CD4-positive, alpha-beta memory T cell (primary cell): ENCODE measurements around the gene DUSP12. TPM values are rescaled to one million over a fixed set of nuclear protein-coding genes. Genes with fewer than 3 reads are reported as not detected.

Experiments
- CTCF ChIA-PET: fragments of 350-600 bp; sonication (Branson Sonifier 250); formaldehyde crosslinking; loops from one replicate; lab custom pipeline; 2021; ENCODE audit warnings: inconsistent platforms; ENCODE audit not compliant: partially characterized antibody; lab: Charles Lee
- POLR2A ChIA-PET: fragments of 350-600 bp; sonication (Branson Sonifier 250); formaldehyde crosslinking; loops from one replicate; lab custom pipeline; 2021; ENCODE audit not compliant: partially characterized antibody; lab: Charles Lee
- DNase-seq, 5 donors: peaks; one replicate each; pipeline versions ENCODE4 v3.0.0 to v3.0.0-alpha.2; 2020 to 2022; ENCODE audit warnings: mixed read lengths in 1 of 5
- H3K27ac ChIP-seq: one replicate; pipeline ENCODE4 v1.7.0; 2013; ENCODE audit warnings: low read depth, low read length
- H3K27me3 ChIP-seq: 2 replicates; pipeline ENCODE4 v1.7.0; 2013; ENCODE audit warnings: mild to moderate bottlenecking, low read length, moderate library complexity; ENCODE audit not compliant: insufficient read depth
- H3K36me3 ChIP-seq: 2 replicates; pipeline ENCODE4 v1.7.0; 2013; ENCODE audit warnings: mild to moderate bottlenecking, low read length, moderate library complexity; ENCODE audit not compliant: insufficient read depth
- H3K4me1 ChIP-seq: 2 replicates; pipeline ENCODE4 v1.7.0; 2013; ENCODE audit warnings: mild to moderate bottlenecking, low read length, moderate library complexity; ENCODE audit not compliant: insufficient read depth
- H3K4me3 ChIP-seq, 2 donors: one replicate each; pipeline ENCODE4 v1.7.0; 2013; ENCODE audit warnings: low read length in 2 of 2, mild to moderate bottlenecking in 1 of 2
- H3K9me3 ChIP-seq, 2 donors: one replicate each; pipeline ENCODE4 v1.7.0; 2013; ENCODE audit warnings: low read length in 2 of 2, control low read depth in 1 of 2; ENCODE audit not compliant: control insufficient read depth in 1 of 2
- H3K27ac Mint-ChIP-seq, 7 donors: one replicate each; pipeline ENCODE4 v1.8.0; 2020 to 2021; ENCODE audit warnings: mixed read lengths in 7 of 7, mild to moderate bottlenecking in 6 of 7, inconsistent platforms in 3 of 7, moderate library complexity in 3 of 7
- H3K27me3 Mint-ChIP-seq, 2 donors: one replicate each; pipeline ENCODE4 v1.8.0; 2020 to 2021; ENCODE audit warnings: mixed read lengths in 2 of 2
- H3K36me3 Mint-ChIP-seq, 2 donors: one replicate each; pipeline ENCODE4 v1.8.0; 2020 to 2021; ENCODE audit warnings: mixed read lengths in 2 of 2, inconsistent platforms in 1 of 2, mild to moderate bottlenecking in 1 of 2
- H3K4me1 Mint-ChIP-seq, 4 donors: one replicate each; pipeline ENCODE4 v1.8.0; 2020 to 2021; ENCODE audit warnings: mixed read lengths in 4 of 4, mild to moderate bottlenecking in 1 of 4
- H3K4me3 Mint-ChIP-seq, 8 donors: one replicate each; pipeline ENCODE4 v1.8.0; 2020 to 2021; ENCODE audit warnings: mixed read lengths in 8 of 8, mild to moderate bottlenecking in 7 of 8, moderate library complexity in 6 of 8, inconsistent platforms in 3 of 8
- H3K9me3 Mint-ChIP-seq, 8 donors: one replicate each; pipeline ENCODE4 v1.8.0; 2020 to 2021; ENCODE audit warnings: mixed read lengths in 8 of 8, mild to moderate bottlenecking in 5 of 8, inconsistent platforms in 3 of 8, moderate library complexity in 1 of 8
- intact Hi-C: fragments of 100-400 bp; cut with micrococcal nuclease; formaldehyde crosslinking; loops from one replicate; pipeline ENCODE4 v1.15.1; 2023
- polyA plus RNA-seq, 2 donors: library from polyadenylated mRNA; unstranded; fragments of 300-500 nt; fragmentation: Illumina TruSeq; gene quantifications; one replicate each; pipeline ENCODE4 v1.2.3, GENCODE V29; 2021
- total RNA-seq, 2 experiments: library from RNA; stranded (reverse); gene quantifications; one replicate each; pipeline ENCODE4 v1.2.3, GENCODE V29; 2021

Gene DUSP12
- total and polyA plus RNA-seq, 4 experiments from 2014 or later: 30.4 to 86.5 (median 42.7) TPM

GRCh38 chr1:161709373-161709772 is 40.2 kb upstream of the DUSP12 start:
- H3K4me3 Mint-ChIP-seq: no peak overlapping the region

GRCh38 chr1:161710560-161710959 is 39.0 kb upstream of the DUSP12 start:
- no peaks in the 10 kb centered on the region for H3K4me1 Mint-ChIP-seq
- no peaks in the 10 kb centered on the region for H3K4me1 ChIP-seq
- no peaks in the 10 kb centered on the region for H3K36me3 Mint-ChIP-seq
- CTCF ChIA-PET: no interaction called here
- POLR2A ChIA-PET: no interaction called here
- no peaks in the 10 kb centered on the region for H3K9me3 ChIP-seq
- peaks cover 0 to 7% of the 10 kb centered on the region in 2 donors for H3K27me3 Mint-ChIP-seq
- no peak overlapping the region for H3K27ac ChIP-seq
- H3K27me3 ChIP-seq: no peaks in the 10 kb centered on the region
- no peak for DNase-seq
- no peaks in the 10 kb centered on the region for H3K9me3 Mint-ChIP-seq
- H3K36me3 ChIP-seq: no peaks in the 10 kb centered on the region
- no peak overlapping the region for H3K4me3 Mint-ChIP-seq
- no peak overlapping the region for H3K27ac Mint-ChIP-seq
- intact Hi-C loops: no loop called here
- H3K4me3 ChIP-seq: no peak overlapping the region

More at GRCh38 chr1:161709373-161709772, 40.2 kb upstream of the DUSP12 start:
- ChIA-PET POLR2A (no interaction called here), CTCF (no interaction called here)
- Mint-ChIP-seq H3K27ac (no peak overlapping the region), H3K27me3 (peaks cover 0 to 5% of the 10 kb centered on the region in 2 donors), H3K36me3 (no peaks in the 10 kb centered on the region), H3K4me1 (no peaks in the 10 kb centered on the region), H3K9me3 (no peaks in the 10 kb centered on the region)
- Histone ChIP-seq H3K36me3 (no peaks in the 10 kb centered on the region), H3K4me1 (no peaks in the 10 kb centered on the region), H3K4me3 (no peak overlapping the region), H3K9me3 (no peaks in the 10 kb centered on the region), H3K27me3 (no peaks in the 10 kb centered on the region), H3K27ac (no peak overlapping the region)
- intact Hi-C loops: no loop called here
- DNase-seq: no peak

GRCh38 chr1:161718559-161719324 is 30.8 kb upstream of the DUSP12 start:
- no peaks in the 10 kb centered on the region for H3K36me3 Mint-ChIP-seq
- no peaks in the 10 kb centered on the region for H3K9me3 ChIP-seq
- H3K27ac Mint-ChIP-seq: peak overlapping the region in 1 of 7 donors; percentile 5
- no peaks in the 10 kb centered on the region for H3K36me3 ChIP-seq
- H3K4me3 Mint-ChIP-seq: no peak overlapping the region
- peaks cover 0 to 8% of the 10 kb centered on the region in 2 donors for H3K27me3 Mint-ChIP-seq
- H3K27me3 ChIP-seq: no peaks in the 10 kb centered on the region
- H3K9me3 Mint-ChIP-seq: no peaks in the 10 kb centered on the region
- H3K4me1 ChIP-seq: peaks cover 4% of the 10 kb centered on the region
- H3K27ac ChIP-seq: no peak overlapping the region
- H3K4me3 ChIP-seq: no peak overlapping the region
- no peak for DNase-seq
- CTCF ChIA-PET: no interaction called here
- POLR2A ChIA-PET: interaction anchor here (0.7 kb wide), 1 partner anchor 8 kb away, joined by 3 read pairs; no protein-coding TSS in a partner anchor
- intact Hi-C loops: no loop called here
- H3K4me1 Mint-ChIP-seq: peaks cover 0 to 7% (median 5%) of the 10 kb centered on the region in 4 donors

GRCh38 chr1:161719325-161719611 is 30.3 kb upstream of the DUSP12 start:
- peaks cover 4% of the 10 kb centered on the region for H3K4me1 ChIP-seq
- no peak overlapping the region for H3K4me3 ChIP-seq
- no peak overlapping the region for H3K27ac ChIP-seq
- H3K4me1 Mint-ChIP-seq: peaks cover 0 to 7% (median 5%) of the 10 kb centered on the region in 4 donors
- no peaks in the 10 kb centered on the region for H3K27me3 ChIP-seq
- CTCF ChIA-PET: no interaction called here
- H3K9me3 Mint-ChIP-seq: no peaks in the 10 kb centered on the region
- H3K36me3 ChIP-seq: no peaks in the 10 kb centered on the region
- no peak overlapping the region for H3K4me3 Mint-ChIP-seq
- H3K9me3 ChIP-seq: no peaks in the 10 kb centered on the region
- no peak overlapping the region for H3K27ac Mint-ChIP-seq
- intact Hi-C loops: no loop called here
- H3K27me3 Mint-ChIP-seq: peaks cover 0 to 8% of the 10 kb centered on the region in 2 donors
- no peak for DNase-seq
- POLR2A ChIA-PET: no interaction called here
- H3K36me3 Mint-ChIP-seq: no peaks in the 10 kb centered on the region

- ChIA-PET CTCF (no interaction called here), POLR2A (no interaction called here)
- intact Hi-C loops: no loop called here
- H3K27me3 Mint-ChIP-seq: peaks cover 0 to 8% of the 10 kb centered on the region in 2 donors
- no peak overlapping the region for H3K4me3 Mint-ChIP-seq
- H3K36me3 Mint-ChIP-seq: no peaks in the 10 kb centered on the region
- no peaks in the 10 kb centered on the region for H3K9me3 ChIP-seq
- no peak overlapping the region for H3K4me3 ChIP-seq
- peaks cover 0 to 13% (median 10%) of the 10 kb centered on the region in 4 donors for H3K4me1 Mint-ChIP-seq
- H3K27ac Mint-ChIP-seq: no peak overlapping the region
- H3K36me3 ChIP-seq: no peaks in the 10 kb centered on the region
- no peaks in the 10 kb centered on the region for H3K9me3 Mint-ChIP-seq
- no peaks in the 10 kb centered on the region for H3K27me3 ChIP-seq
- DNase-seq: no peak
- H3K27ac ChIP-seq: no peak overlapping the region
- peaks cover 4% of the 10 kb centered on the region for H3K4me1 ChIP-seq
These were observed 29.2 kb upstream of the DUSP12 start for GRCh38 chr1:161720422-161720821.

- DNase-seq: no peak
- H3K27ac ChIP-seq: no peak within 1 kb of the TSS
- no peaks in the 10 kb centered on the region for H3K9me3 Mint-ChIP-seq
- H3K4me3 Mint-ChIP-seq: no peak within 1 kb of the TSS
- H3K27me3 ChIP-seq: no peaks in the 10 kb centered on the region
- ChIA-PET POLR2A (no interaction called here), CTCF (interaction anchor here (2.9 kb wide), 1 partner anchor 17 kb away, joined by 8 read pairs; no protein-coding TSS in a partner anchor)
- no peaks in the 10 kb centered on the region for H3K9me3 ChIP-seq
- H3K27me3 Mint-ChIP-seq: peaks cover 0 to 4% of the 10 kb centered on the region in 2 donors
- peaks cover 6 to 21% (median 16%) of the 10 kb centered on the region in 4 donors for H3K4me1 Mint-ChIP-seq
- H3K36me3 Mint-ChIP-seq: peaks cover 0 to 1% of the 10 kb centered on the region in 2 donors
- H3K27ac Mint-ChIP-seq: peak within 1 kb of the TSS in 1 of 7 donors; percentile 49
- intact Hi-C loops: no loop called here
- H3K36me3 ChIP-seq: no peaks in the 10 kb centered on the region
- no peak within 1 kb of the TSS for H3K4me3 ChIP-seq
- peaks cover 8% of the 10 kb centered on the region for H3K4me1 ChIP-seq
These were observed 28.4 kb upstream of the DUSP12 start, which contains the start of gene FCRLB for GRCh38 chr1:161720956-161721737. TSS of gene FCRLB (plus strand) at chr1:161721544. CDS start at chr1:161722673, 1,129 bp downstream.

- no peak for DNase-seq
- Mint-ChIP-seq H3K27me3 (peaks cover 0 to 4% of the 10 kb centered on the region in 2 donors), H3K27ac (peak overlapping the region in 1 of 7 donors; percentile 49)
These were observed 27.7 kb upstream of the DUSP12 start for GRCh38 chr1:161721738-161722343.

More at GRCh38 chr1:161721738-161722343, 27.7 kb upstream of the DUSP12 start:
- Histone ChIP-seq H3K4me3 (no peak overlapping the region), H3K9me3 (no peaks in the 10 kb centered on the region), H3K36me3 (no peaks in the 10 kb centered on the region), H3K27me3 (no peaks in the 10 kb centered on the region), H3K27ac (no peak overlapping the region), H3K4me1 (peaks cover 8% of the 10 kb centered on the region)
- ChIA-PET CTCF (interaction anchor here (2.9 kb wide), 1 partner anchor 16 kb away, joined by 8 read pairs; no protein-coding TSS in a partner anchor), POLR2A (no interaction called here)
- peaks cover 0 to 4% of the 10 kb centered on the region in 2 donors for H3K36me3 Mint-ChIP-seq
- intact Hi-C loops: no loop called here
- H3K4me3 Mint-ChIP-seq: no peak overlapping the region
- peaks cover 6 to 23% (median 16%) of the 10 kb centered on the region in 4 donors for H3K4me1 Mint-ChIP-seq
- H3K9me3 Mint-ChIP-seq: no peaks in the 10 kb centered on the region
